SU-DHL-6 (cell line): Measurements from ENCODE around the gene BOLA1.

Source experiments
- H2AFZ ChIP-seq: fragments of 200-600 bp; sonication (generic); 2 replicates; pipeline ENCODE4 v1.6.1; 2014; ENCODE audit warnings: low read depth, mild to moderate bottlenecking, moderate library complexity, mixed read lengths, antibody characterized with exemption, low read length; ENCODE audit not compliant: severe bottlenecking
- H3F3A ChIP-seq: fragments of 200-600 bp; shearing (Covaris generic); 2 replicates; pipeline ENCODE4 v1.6.0; 2016; ENCODE audit warnings: antibody characterized with exemption, mild to moderate bottlenecking; ENCODE audit not compliant: insufficient read depth
- H3K27ac ChIP-seq: fragments of 200-600 bp; sonication (generic); 2 replicates; pipeline ENCODE4 v1.5.1; 2016; ENCODE audit warnings: low read depth, mild to moderate bottlenecking, low read length, moderate library complexity, mixed read lengths
- H3K27me3 ChIP-seq: fragments of 200-600 bp; sonication (generic), shearing (Covaris generic); 2 replicates; pipeline ENCODE4 v1.6.0; 2014; ENCODE audit warnings: mild to moderate bottlenecking, low read length
- H3K36me3 ChIP-seq: fragments of 200-600 bp; sonication (generic); 2 replicates; pipeline ENCODE4 v1.6.1; 2014; ENCODE audit warnings: mild to moderate bottlenecking, low read length, mixed read lengths
- H3K4me2 ChIP-seq: fragments of 300-600, 200-600 bp; shearing (Covaris generic), sonication (generic); 2 replicates; pipeline ENCODE4 v1.6.0; 2014; ENCODE audit warnings: low read length, low read depth, mild to moderate bottlenecking; ENCODE audit not compliant: poor library complexity, severe bottlenecking
- H3K4me3 ChIP-seq: fragments of 200-600 bp; sonication (generic); 2 replicates; pipeline ENCODE4 v1.5.1; 2014; ENCODE audit warnings: antibody characterized with exemption, low read length, mild to moderate bottlenecking, mixed read lengths; ENCODE audit not compliant: insufficient read depth, poor library complexity, severe bottlenecking
- H3K79me2 ChIP-seq: fragments of 200-600 bp; sonication (generic); 2 replicates; pipeline ENCODE4 v1.6.1; 2014; ENCODE audit warnings: mild to moderate bottlenecking, low read length, moderate library complexity; ENCODE audit not compliant: insufficient read depth
- H3K9ac ChIP-seq: fragments of 200-600 bp; sonication (generic); 2 replicates; pipeline ENCODE4 v1.7.0; 2014; ENCODE audit warnings: mild to moderate bottlenecking, low read length
- H3K9me2 ChIP-seq: fragments of 200-600 bp; sonication (generic); replicated peaks from 2 replicates; pipeline ENCODE4 v1.6.1; 2014; ENCODE audit warnings: low read length; ENCODE audit not compliant: insufficient read depth
- H3K9me3 ChIP-seq: fragments of 200-600 bp; sonication (generic); 2 replicates; pipeline ENCODE4 v1.6.1; 2014; ENCODE audit warnings: low read length, mixed read lengths; ENCODE audit not compliant: insufficient read depth
- H4K20me1 ChIP-seq: fragments of 200-600 bp; sonication (generic); 2 replicates; pipeline ENCODE4 v1.6.1; 2014; ENCODE audit warnings: low read depth, mild to moderate bottlenecking, antibody characterized with exemption, low read length, moderate library complexity, mixed read lengths
- EZH2phosphoT487 ChIP-seq: fragments of 200-600 bp; sonication (generic), shearing (Covaris generic); conservative IDR thresholded peaks from 2 replicates; pipeline ENCODE4 v1.6.1; 2018; ENCODE audit warnings: mild to moderate bottlenecking, antibody characterized with exemption, low read length, moderate library complexity, mixed read lengths
- TF ChIP-seq, protein P1 (sequence below): fragments of 200-600 bp; sonication (generic); IDR thresholded peaks from one replicate; pipeline ENCODE4 v1.5.1; 2017; ENCODE audit warnings: antibody characterized with exemption, mild to moderate bottlenecking, low read length, moderate library complexity; ENCODE audit not compliant: insufficient read depth, poor library complexity, severe bottlenecking

The BOLA1 gene

DNA sequence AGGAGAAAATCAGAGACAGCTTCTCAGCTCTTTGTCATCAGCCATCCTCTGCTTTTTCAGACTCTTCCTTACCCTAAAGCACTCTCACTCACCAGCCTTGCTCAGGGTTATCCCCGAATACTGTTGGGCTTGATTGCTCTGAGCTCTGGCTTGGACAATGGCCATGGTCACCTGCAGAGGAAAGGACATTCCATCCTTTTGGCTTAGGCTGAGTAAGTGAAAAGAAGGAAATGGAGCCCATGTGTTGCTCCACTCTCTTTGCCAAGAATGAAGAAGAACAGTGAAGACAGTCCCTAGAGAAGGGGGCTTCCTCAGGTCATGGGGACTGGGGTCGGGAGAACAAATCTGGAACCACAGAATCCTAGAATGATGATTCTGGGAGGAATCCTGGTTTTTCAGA is 35.0 kb downstream of the BOLA1 start:
- H3K4me3 ChIP-seq: no peak overlapping the region
- H2AFZ ChIP-seq: no peak overlapping the region
- no peaks in the 10 kb centered on the region for H4K20me1 ChIP-seq
- H3K36me3 ChIP-seq: no peaks in the 10 kb centered on the region
- H3F3A ChIP-seq: no peaks in the 10 kb centered on the region
- no peaks in the 10 kb centered on the region for H3K27me3 ChIP-seq
- no peak overlapping the region for H3K27ac ChIP-seq
- H3K79me2 ChIP-seq: no peaks in the 10 kb centered on the region
- no peak overlapping the region for H3K9ac ChIP-seq
- TF ChIP-seq, protein P1, sequence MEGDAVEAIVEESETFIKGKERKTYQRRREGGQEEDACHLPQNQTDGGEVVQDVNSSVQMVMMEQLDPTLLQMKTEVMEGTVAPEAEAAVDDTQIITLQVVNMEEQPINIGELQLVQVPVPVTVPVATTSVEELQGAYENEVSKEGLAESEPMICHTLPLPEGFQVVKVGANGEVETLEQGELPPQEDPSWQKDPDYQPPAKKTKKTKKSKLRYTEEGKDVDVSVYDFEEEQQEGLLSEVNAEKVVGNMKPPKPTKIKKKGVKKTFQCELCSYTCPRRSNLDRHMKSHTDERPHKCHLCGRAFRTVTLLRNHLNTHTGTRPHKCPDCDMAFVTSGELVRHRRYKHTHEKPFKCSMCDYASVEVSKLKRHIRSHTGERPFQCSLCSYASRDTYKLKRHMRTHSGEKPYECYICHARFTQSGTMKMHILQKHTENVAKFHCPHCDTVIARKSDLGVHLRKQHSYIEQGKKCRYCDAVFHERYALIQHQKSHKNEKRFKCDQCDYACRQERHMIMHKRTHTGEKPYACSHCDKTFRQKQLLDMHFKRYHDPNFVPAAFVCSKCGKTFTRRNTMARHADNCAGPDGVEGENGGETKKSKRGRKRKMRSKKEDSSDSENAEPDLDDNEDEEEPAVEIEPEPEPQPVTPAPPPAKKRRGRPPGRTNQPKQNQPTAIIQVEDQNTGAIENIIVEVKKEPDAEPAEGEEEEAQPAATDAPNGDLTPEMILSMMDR: no peak
- no peak for TF ChIP-seq EZH2phosphoT487
- H3K9me3 ChIP-seq: no peaks in the 10 kb centered on the region
- no peak overlapping the region for H3K4me2 ChIP-seq
- no peaks in the 10 kb centered on the region for H3K9me2 ChIP-seq

DNA sequence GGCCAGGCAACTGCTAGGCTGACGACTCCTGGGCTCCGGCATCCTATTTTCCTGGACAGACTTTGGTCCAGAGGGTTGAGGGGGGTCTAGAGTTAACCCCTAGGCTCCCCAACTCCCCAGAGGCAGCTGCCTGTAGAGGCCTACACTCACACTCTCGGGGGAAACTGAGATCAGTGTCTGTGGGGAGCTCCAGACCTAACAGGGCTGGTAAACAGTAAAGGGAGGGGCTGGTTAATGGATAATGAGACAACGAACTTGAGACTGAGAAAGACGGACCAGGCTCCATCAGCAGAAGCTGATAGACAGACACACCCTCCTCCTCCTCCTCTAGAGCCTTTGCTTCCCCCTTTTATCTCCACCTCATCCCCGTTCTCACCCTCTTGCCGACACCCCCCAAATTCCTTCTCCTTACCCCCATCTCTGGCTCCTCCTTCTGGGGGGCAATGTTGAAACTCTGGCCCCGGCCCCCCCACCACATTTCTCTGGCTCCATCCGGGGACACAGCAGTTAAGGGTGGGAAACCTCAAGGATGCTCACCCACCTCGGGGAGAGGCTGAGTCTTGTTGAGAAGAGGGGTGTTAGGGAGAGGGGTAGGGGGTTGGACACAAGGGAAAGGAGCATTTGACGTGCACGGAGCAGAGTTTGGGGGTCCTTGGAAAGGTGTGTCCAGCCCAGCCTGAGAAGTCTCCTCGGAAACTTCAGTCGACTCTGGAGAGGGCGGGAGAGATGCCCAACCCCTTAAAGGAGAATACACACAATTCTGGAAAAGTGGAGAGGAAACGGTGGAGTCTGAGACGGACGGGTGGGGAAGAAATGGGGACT is 37.0 kb downstream of the BOLA1 start, which contains the start of gene MTMR11:
Gene MTMR11, minus strand, starts transcription at position 710 of the 822 bp plus-strand sequence. Its CDS starts 232 bp downstream, at position 478.
- no peak within 1 kb of the TSS for H2AFZ ChIP-seq
- H3K4me2 ChIP-seq: no peak within 1 kb of the TSS
- H3K9ac ChIP-seq: no peak within 1 kb of the TSS
- no peak within 1 kb of the TSS for H3K4me3 ChIP-seq
- no peaks in the 10 kb centered on the region for H3K27me3 ChIP-seq
- H3F3A ChIP-seq: no peaks in the 10 kb centered on the region
- no peaks in the 10 kb centered on the region for H3K36me3 ChIP-seq
- no peaks in the 10 kb centered on the region for H3K9me2 ChIP-seq
- H4K20me1 ChIP-seq: no peaks in the 10 kb centered on the region
- TF ChIP-seq, protein P1: no peak
- TF ChIP-seq EZH2phosphoT487: no peak
- H3K27ac ChIP-seq: no peak within 1 kb of the TSS
- H3K79me2 ChIP-seq: no peaks in the 10 kb centered on the region
- no peaks in the 10 kb centered on the region for H3K9me3 ChIP-seq

DNA sequence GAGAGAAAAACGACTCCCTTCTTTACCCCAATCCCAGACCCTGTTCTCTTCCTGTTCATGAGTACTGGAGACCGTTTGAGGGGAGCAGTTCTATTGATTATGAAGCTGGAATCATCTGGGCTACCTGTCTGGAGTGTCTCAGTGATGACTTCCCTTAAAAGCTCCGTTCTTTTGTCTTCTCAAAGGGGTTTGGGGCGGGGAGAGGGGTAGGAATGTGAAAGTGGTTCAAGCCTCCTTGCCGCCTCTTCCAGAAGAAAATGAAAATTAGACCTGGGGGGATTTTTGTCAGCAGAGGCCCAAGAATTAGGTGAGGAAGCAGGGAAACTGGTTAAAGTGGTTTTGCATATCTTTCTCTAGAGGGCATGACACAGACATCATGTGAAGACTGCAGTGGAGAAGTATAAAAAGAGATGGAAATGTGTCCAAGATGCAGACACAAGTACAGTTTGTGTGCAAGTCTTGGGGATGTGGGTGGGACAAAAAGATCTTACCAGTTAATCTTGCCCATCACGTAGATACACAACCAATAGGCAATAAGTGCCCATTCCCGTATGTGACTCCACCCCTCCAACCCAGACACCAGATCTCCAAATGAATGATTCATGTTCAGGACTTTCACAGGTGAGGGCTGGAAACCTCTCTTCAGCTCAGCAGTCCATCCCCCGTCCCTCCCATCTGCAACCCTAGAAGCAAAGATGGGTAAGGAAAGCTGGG is 37.8 kb downstream of the BOLA1 start:
- TF ChIP-seq, protein P1: no peak
- no peak for TF ChIP-seq EZH2phosphoT487
- Histone ChIP-seq H3K9me2 (no peaks in the 10 kb centered on the region), H3K36me3 (no peaks in the 10 kb centered on the region), H3K9me3 (no peaks in the 10 kb centered on the region), H3K9ac (no peak overlapping the region), H3K4me3 (no peak overlapping the region), H3K27me3 (no peaks in the 10 kb centered on the region), H4K20me1 (no peaks in the 10 kb centered on the region), H2AFZ (no peak overlapping the region), H3F3A (no peaks in the 10 kb centered on the region), H3K79me2 (no peaks in the 10 kb centered on the region), H3K27ac (no peak overlapping the region), H3K4me2 (no peak overlapping the region)
